Left kidney (tissue), 1 donor: ENCODE results near the gene RNF43. TPM values are rescaled to one million over a fixed set of nuclear protein-coding genes. Genes with fewer than 3 reads are reported as not detected.

Experiments
- polyA plus RNA-seq: library from polyadenylated mRNA; unstranded; fragments of 120-200 nt; gene quantifications from one replicate; pipeline ENCODE4 v1.2.1, GENCODE V29; 2013; ENCODE audit not compliant: insufficient read length

Gene RNF43
- polyA plus RNA-seq, 1 donor, result 12.9 TPM

Other genes with a start within 250 kb of the RNF43 start
- gene EPX, start 224.8 kb downstream of the RNF43 start, polyA plus RNA-seq, result 0.90 TPM
- gene MKS1, start 198.3 kb downstream of the RNF43 start, polyA plus RNA-seq, result 53.2 TPM
- 0.17 TPM for gene LPO, start 178.9 kb downstream of the RNF43 start, polyA plus RNA-seq
- 2.4 TPM for gene MPO, start 136.6 kb downstream of the RNF43 start, polyA plus RNA-seq
- 62.3 TPM for gene TSPOAP1, start 88.7 kb downstream of the RNF43 start, polyA plus RNA-seq
- 121 TPM for gene SUPT4H1, start 65.3 kb downstream of the RNF43 start, polyA plus RNA-seq
- gene HSF5, start 70.9 kb upstream of the RNF43 start, polyA plus RNA-seq, result 0.52 TPM
- gene MTMR4, start 97.1 kb upstream of the RNF43 start, polyA plus RNA-seq, result 75.6 TPM